Endodermal cell (in vitro differentiated cells): Measurements from ENCODE around the gene MREG. TPM values are rescaled to one million over a fixed set of nuclear protein-coding genes. Genes with fewer than 3 reads are reported as not detected.

Experiments used
- DNase-seq: peaks from one replicate; pipeline ENCODE4 v3.0.0-alpha.2; 2017
- H3K27ac ChIP-seq: 2 replicates; pipeline ENCODE4 v1.5.1; 2013; ENCODE audit warnings: mild to moderate bottlenecking, low read depth, low read length, moderate library complexity
- H3K27me3 ChIP-seq: 2 replicates; pipeline ENCODE4 v1.6.1; 2013; ENCODE audit warnings: mild to moderate bottlenecking, low read length, moderate library complexity; ENCODE audit not compliant: insufficient read depth, control insufficient read depth, poor library complexity, severe bottlenecking
- H3K36me3 ChIP-seq: 2 replicates; pipeline ENCODE4 v1.7.0; 2013; ENCODE audit warnings: mild to moderate bottlenecking, low read length, moderate library complexity; ENCODE audit not compliant: control insufficient read depth, insufficient read depth
- H3K4me1 ChIP-seq: one replicate; pipeline ENCODE4 v1.7.0; 2013; ENCODE audit warnings: low read length; ENCODE audit not compliant: control insufficient read depth, insufficient read depth
- H3K4me3 ChIP-seq: 2 replicates; pipeline ENCODE4 v1.5.1; 2013; ENCODE audit warnings: mild to moderate bottlenecking, low read length, moderate library complexity
- H3K9ac ChIP-seq: 2 replicates; pipeline ENCODE4 v1.6.1; 2013; ENCODE audit warnings: mild to moderate bottlenecking, low read length, moderate library complexity; ENCODE audit not compliant: poor library complexity, severe bottlenecking; ENCODE audit errors: extremely low read depth
- H3K9me3 ChIP-seq: 2 replicates; pipeline ENCODE4 v1.6.1; 2013; ENCODE audit warnings: mild to moderate bottlenecking, low read length, moderate library complexity; ENCODE audit not compliant: control insufficient read depth
- H3K27ac Mint-ChIP-seq: 2 replicates; pipeline ENCODE4 v1.8.0; 2020; ENCODE audit warnings: mixed read lengths
- H3K27me3 Mint-ChIP-seq: 2 replicates; pipeline ENCODE4 v1.8.0; 2021; ENCODE audit warnings: mild to moderate bottlenecking, mixed read lengths; ENCODE audit not compliant: insufficient read depth
- H3K36me3 Mint-ChIP-seq: 2 replicates; pipeline ENCODE4 v1.8.0; 2020; ENCODE audit warnings: low read depth, mixed read lengths
- H3K4me1 Mint-ChIP-seq: 2 replicates; pipeline ENCODE4 v1.8.0; 2020; ENCODE audit warnings: mixed read lengths
- H3K4me3 Mint-ChIP-seq: 2 replicates; pipeline ENCODE4 v1.8.0; 2020; ENCODE audit warnings: mild to moderate bottlenecking, moderate library complexity, mixed read lengths
- H3K9me3 Mint-ChIP-seq: 2 replicates; pipeline ENCODE4 v1.8.0; 2020; ENCODE audit warnings: mild to moderate bottlenecking, mixed read lengths
- CTCF ChIP-seq: fragments of 200-600 bp; sonication (generic); conservative IDR thresholded peaks from 2 replicates; pipeline ENCODE4 v1.5.0; 2021; ENCODE audit warnings: antibody characterized with exemption, mild to moderate bottlenecking
- WGBS, 2 experiments: methylation state at CpG; one replicate each; pipeline versions ENCODE4 v1.1.5 to v1.1.7; 2013; ENCODE audit warnings: missing lambda C conversion rate in 2 of 2, mixed read lengths in 1 of 2; ENCODE audit not compliant: insufficient coverage in 1 of 2, insufficient read length in 1 of 2; 5-methylcytosine and 5-hydroxymethylcytosine counted together
- total RNA-seq, 2 donors: library from RNA; stranded (reverse); fragmentation: NEBNext Ultra II Directional in 1 of 2; extraction: Animal tissue kit (Norgen Biotek cat#: 25700) in 1 of 2; gene quantifications; 2 replicates in 1 of 2; 3 replicates in 1 of 2; pipeline ENCODE4 v1.2.1, GENCODE V29; 2021

MREG gene
- total RNA-seq, 2 donors from 2014 or later, result 13.0 to 17.8 TPM

GRCh38 chr2:215911301-215912085 lies 101.9 kb downstream of the MREG start:
- Mint-ChIP-seq H3K9me3 (peaks cover 18% of the 10 kb centered on the region), H3K4me3 (no peak overlapping the region), H3K27me3 (no peaks in the 10 kb centered on the region), H3K36me3 (no peaks in the 10 kb centered on the region), H3K27ac (no peak overlapping the region), H3K4me1 (peaks cover 14% of the 10 kb centered on the region)
- Histone ChIP-seq H3K27ac (no peak overlapping the region), H3K27me3 (no peaks in the 10 kb centered on the region), H3K4me3 (no peak overlapping the region), H3K9me3 (peaks cover 28% of the 10 kb centered on the region), H3K9ac (no peak overlapping the region), H3K36me3 (no peaks in the 10 kb centered on the region), H3K4me1 (no peaks in the 10 kb centered on the region)
- 93 to 94% methylated on average over 7 to 8 of the region's 8 CpGs for WGBS, 2 experiments
- no peak for DNase-seq
- no peak for TF ChIP-seq CTCF

GRCh38 chr2:215910180-215910579 lies 103.2 kb downstream of the MREG start:
- DNase-seq, result no peak
- no peak overlapping the region for H3K27ac Mint-ChIP-seq
- peaks cover 18% of the 10 kb centered on the region for H3K9me3 Mint-ChIP-seq
- no peaks in the 10 kb centered on the region for H3K27me3 Mint-ChIP-seq
- no peaks in the 10 kb centered on the region for H3K36me3 Mint-ChIP-seq
- no peak for TF ChIP-seq CTCF
- Histone ChIP-seq H3K4me3 (no peak overlapping the region), H3K4me1 (no peaks in the 10 kb centered on the region), H3K9me3 (peaks cover 28% of the 10 kb centered on the region), H3K9ac (no peak overlapping the region), H3K27me3 (no peaks in the 10 kb centered on the region), H3K27ac (no peak overlapping the region), H3K36me3 (no peaks in the 10 kb centered on the region)
- peaks cover 23% of the 10 kb centered on the region for H3K4me1 Mint-ChIP-seq
- no peak overlapping the region for H3K4me3 Mint-ChIP-seq

- TF ChIP-seq CTCF, result no peak
- Histone ChIP-seq H3K27me3 (peaks cover 11% of the 10 kb centered on the region), H3K4me3 (no peak overlapping the region), H3K36me3 (no peaks in the 10 kb centered on the region), H3K4me1 (no peaks in the 10 kb centered on the region), H3K27ac (no peak overlapping the region), H3K9ac (no peak overlapping the region), H3K9me3 (peaks cover 28% of the 10 kb centered on the region)
- Mint-ChIP-seq H3K4me1 (peaks cover 31% of the 10 kb centered on the region), H3K9me3 (peaks cover 18% of the 10 kb centered on the region), H3K27ac (no peak overlapping the region), H3K27me3 (peaks cover 9% of the 10 kb centered on the region), H3K4me3 (no peak overlapping the region), H3K36me3 (no peaks in the 10 kb centered on the region)
- DNase-seq, result no peak
- 92 to 95% methylated on average over 9 of the region's 9 CpGs for WGBS, 2 experiments
These were observed 106.2 kb downstream of the MREG start for GRCh38 chr2:215907147-215907546.
